SK-N-MC (cell line): Measurements from ENCODE around the gene NCAPD2.

Source experiments
- DNase-seq: peaks from one replicate; pipeline ENCODE4 v3.0.0-alpha.2; 2011; ENCODE audit warnings: low read depth, low spot score
- H3K27ac ChIP-seq: fragments of 200-600 bp; sonication (generic); 2 replicates; pipeline ENCODE4 v1.5.1; 2016; ENCODE audit warnings: mixed run types
- H3K36me3 ChIP-seq: fragments of 200-600 bp; sonication (generic); 2 replicates; pipeline ENCODE4 v1.6.1; 2017; ENCODE audit warnings: antibody characterized with exemption, low read length, mixed read lengths; ENCODE audit not compliant: insufficient read depth
- H3K4me3 ChIP-seq: fragments of 200-600 bp; sonication (generic); 2 replicates; pipeline ENCODE4 v1.5.1; 2016
- H3K9ac ChIP-seq: fragments of 200-600 bp; sonication (generic); 2 replicates; pipeline ENCODE4 v1.8.0; 2017; ENCODE audit warnings: mixed run types, mixed read lengths; ENCODE audit not compliant: insufficient read length
- H3K9me3 ChIP-seq: fragments of 200-600 bp; sonication (generic); 2 replicates; pipeline ENCODE4 v1.6.1; 2017; ENCODE audit warnings: low read depth, mild to moderate bottlenecking, antibody characterized with exemption, low read length, moderate library complexity, mixed read lengths
- EZH2 ChIP-seq: fragments of 200-600 bp; sonication (generic); IDR thresholded peaks from one replicate; pipeline ENCODE4 v1.6.1; 2017; ENCODE audit warnings: antibody characterized with exemption
- FOXP2 ChIP-seq: optimal IDR thresholded peaks from 2 replicates; pipeline ENCODE3; 2011; ENCODE audit warnings: mild to moderate bottlenecking, moderate library complexity; ENCODE audit not compliant: insufficient read depth; ENCODE audit errors: extremely low read length, control extremely low read depth
- POLR2AphosphoS5 ChIP-seq: IDR thresholded peaks from 2 replicates; pipeline ENCODE4 v1.6.1; 2012; ENCODE audit warnings: mild to moderate bottlenecking, low read depth, low read length, borderline replicate concordance

Gene NCAPD2

GRCh38 chr12:6452245-6452943, 41.5 kb upstream of the NCAPD2 start:
- H3K9me3 ChIP-seq = no peaks in the 10 kb centered on the region
- no peak overlapping the region for H3K27ac ChIP-seq
- DNase-seq = no peak
- no peak overlapping the region for H3K4me3 ChIP-seq
- H3K9ac ChIP-seq = no peak overlapping the region
- H3K36me3 ChIP-seq = no peaks in the 10 kb centered on the region
- no peak for TF ChIP-seq FOXP2
- no peak for TF ChIP-seq EZH2
- TF ChIP-seq POLR2AphosphoS5 = no peak

GRCh38 chr12:6452944-6453630, 40.8 kb upstream of the NCAPD2 start:
- Histone ChIP-seq H3K9me3 (no peaks in the 10 kb centered on the region), H3K4me3 (no peak overlapping the region), H3K27ac (no peak overlapping the region), H3K36me3 (no peaks in the 10 kb centered on the region), H3K9ac (no peak overlapping the region)
- DNase-seq = no peak
- no peak for TF ChIP-seq EZH2
- TF ChIP-seq POLR2AphosphoS5 = no peak
- no peak for TF ChIP-seq FOXP2

GRCh38 chr12:6457220-6457945, 36.5 kb upstream of the NCAPD2 start:
- H3K9me3 ChIP-seq = no peaks in the 10 kb centered on the region
- H3K4me3 ChIP-seq = no peak overlapping the region
- TF ChIP-seq EZH2 (no peak), FOXP2 (no peak), POLR2AphosphoS5 (no peak)
- no peak for DNase-seq
- no peaks in the 10 kb centered on the region for H3K36me3 ChIP-seq
- H3K9ac ChIP-seq = no peak overlapping the region
- H3K27ac ChIP-seq = no peak overlapping the region

GRCh38 chr12:6458281-6459003, 35.5 kb upstream of the NCAPD2 start:
- Histone ChIP-seq H3K9me3 (no peaks in the 10 kb centered on the region), H3K4me3 (no peak overlapping the region), H3K9ac (no peak overlapping the region), H3K27ac (no peak overlapping the region), H3K36me3 (no peaks in the 10 kb centered on the region)
- TF ChIP-seq FOXP2 (no peak), EZH2 (no peak), POLR2AphosphoS5 (no peak)
- no peak for DNase-seq

GRCh38 chr12:6459004-6459337, 34.9 kb upstream of the NCAPD2 start:
- H3K36me3 ChIP-seq = no peaks in the 10 kb centered on the region; the same call in 1 of the 2 replicates

GRCh38 chr12:6460751-6461371, 33.0 kb upstream of the NCAPD2 start:
- H3K9ac ChIP-seq = no peak overlapping the region
- DNase-seq = no peak
- H3K27ac ChIP-seq = no peak overlapping the region
- peaks cover 6% of the 10 kb centered on the region for H3K36me3 ChIP-seq
- no peak overlapping the region for H3K4me3 ChIP-seq
- H3K9me3 ChIP-seq = no peaks in the 10 kb centered on the region
- TF ChIP-seq EZH2 (no peak), POLR2AphosphoS5 (no peak), FOXP2 (no peak)

More at GRCh38 chr12:6459004-6459337, 34.9 kb upstream of the NCAPD2 start:
- Histone ChIP-seq H3K9me3 (no peaks in the 10 kb centered on the region), H3K27ac (no peak overlapping the region), H3K4me3 (no peak overlapping the region), H3K9ac (no peak overlapping the region)
- no peak for TF ChIP-seq FOXP2
- no peak for DNase-seq

- Histone ChIP-seq H3K4me3 (no peak overlapping the region), H3K27ac (no peak overlapping the region), H3K9ac (no peak overlapping the region), H3K9me3 (no peaks in the 10 kb centered on the region), H3K36me3 (peaks cover 6% of the 10 kb centered on the region)
- no peak for TF ChIP-seq FOXP2
- TF ChIP-seq EZH2 = no peak
- 0 out of 2 replicates have a peak, but pooled peaks have one; percentile 21 for TF ChIP-seq POLR2AphosphoS5
- DNase-seq = peak; percentile 26
Measured at GRCh38 chr12:6461401-6462233, 32.3 kb upstream of the NCAPD2 start.
